ENCODE results near the gene CSRNP3. TPM values are rescaled to one million over a fixed set of nuclear protein-coding genes. Genes with fewer than 3 reads are reported as not detected.

Gene CSRNP3
- total and polyA plus RNA-seq, 2 donors (not counting 3 experiments of a cell fraction or from before 2014, with no cell fraction given): not detected

GRCh38 chr2:165706960-165707487, 237.5 kb downstream of the CSRNP3 start:
- TF ChIP-seq JUN (IDR thresholded peaks at IDR 0.05; ENCODE audit: borderline replicate concordance, insufficient read depth, insufficient read length, low read depth) (no peak), POLR2AphosphoS5 (IDR thresholded peaks at IDR 0.05; ENCODE audit: insufficient read depth, low read depth, low read length) (no peak), GATA2 (IDR thresholded peaks at IDR 0.05; ENCODE audit: insufficient read depth, insufficient read length, low read depth, low read length) (no peak), FOS (IDR thresholded peaks at IDR 0.05; ENCODE audit: borderline replicate concordance, insufficient read depth, low read length) (no peak), POLR2A (IDR thresholded peaks at IDR 0.05; ENCODE audit: low read depth, low read length) (no peak), MYC (IDR thresholded peaks at IDR 0.05; ENCODE audit: low read depth, low read length) (no peak), EZH2 (IDR thresholded peaks at IDR 0.05; ENCODE audit: borderline replicate concordance, low read depth, low read length, severe bottlenecking) (no peak)
- TF ChIP-seq, protein P1, sequence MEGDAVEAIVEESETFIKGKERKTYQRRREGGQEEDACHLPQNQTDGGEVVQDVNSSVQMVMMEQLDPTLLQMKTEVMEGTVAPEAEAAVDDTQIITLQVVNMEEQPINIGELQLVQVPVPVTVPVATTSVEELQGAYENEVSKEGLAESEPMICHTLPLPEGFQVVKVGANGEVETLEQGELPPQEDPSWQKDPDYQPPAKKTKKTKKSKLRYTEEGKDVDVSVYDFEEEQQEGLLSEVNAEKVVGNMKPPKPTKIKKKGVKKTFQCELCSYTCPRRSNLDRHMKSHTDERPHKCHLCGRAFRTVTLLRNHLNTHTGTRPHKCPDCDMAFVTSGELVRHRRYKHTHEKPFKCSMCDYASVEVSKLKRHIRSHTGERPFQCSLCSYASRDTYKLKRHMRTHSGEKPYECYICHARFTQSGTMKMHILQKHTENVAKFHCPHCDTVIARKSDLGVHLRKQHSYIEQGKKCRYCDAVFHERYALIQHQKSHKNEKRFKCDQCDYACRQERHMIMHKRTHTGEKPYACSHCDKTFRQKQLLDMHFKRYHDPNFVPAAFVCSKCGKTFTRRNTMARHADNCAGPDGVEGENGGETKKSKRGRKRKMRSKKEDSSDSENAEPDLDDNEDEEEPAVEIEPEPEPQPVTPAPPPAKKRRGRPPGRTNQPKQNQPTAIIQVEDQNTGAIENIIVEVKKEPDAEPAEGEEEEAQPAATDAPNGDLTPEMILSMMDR (IDR thresholded peaks at IDR 0.05; ENCODE audit: extremely low read depth in 1 of 2, insufficient read depth in 1 of 2, low read depth in 1 of 2, low read length in 2 of 2): no peak
- TF ChIP-seq, protein P2, sequence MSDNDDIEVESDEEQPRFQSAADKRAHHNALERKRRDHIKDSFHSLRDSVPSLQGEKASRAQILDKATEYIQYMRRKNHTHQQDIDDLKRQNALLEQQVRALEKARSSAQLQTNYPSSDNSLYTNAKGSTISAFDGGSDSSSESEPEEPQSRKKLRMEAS (IDR thresholded peaks at IDR 0.05; ENCODE audit: insufficient read depth, insufficient read length): no peak
- peaks cover 0 to 5% of the 10 kb centered on the region in 2 experiments for H3K27me3 ChIP-seq (ENCODE audit: control insufficient read depth in 2 of 2, insufficient read depth in 2 of 2, low read length in 2 of 2)
- no peaks in the 10 kb centered on the region for H3K9me3 ChIP-seq (replicated peaks; ENCODE audit: control insufficient read depth, insufficient read depth, low read length)
- ChIA-PET CTCF (interaction anchor here (1.0 to 1.4 kb wide), 2 partner anchors 9 to 421 kb away, joined by 3 to 7 read pairs; partner anchors contain the start of gene SCN1A), POLR2A (no interaction called here)
- H3K36me3 ChIP-seq (ENCODE audit: control insufficient read depth in 2 of 2, extremely low read depth in 1 of 2, insufficient read depth in 2 of 2, low read length in 2 of 2): no peaks in the 10 kb centered on the region
- H3K9me1 ChIP-seq (replicated peaks; ENCODE audit: control insufficient read depth, extremely low read depth, insufficient read depth, low read length): no peaks in the 10 kb centered on the region
- no peak overlapping the region for H3K4me2 ChIP-seq (ENCODE audit: insufficient read depth, low read length)
- dilution Hi-C loops (cut with MboI; ENCODE audit: extremely low pct_ligation_motif_present, low sequenced_read_pairs): no loop called here
- H3K79me2 ChIP-seq (ENCODE audit: control insufficient read depth, insufficient read depth, low read length): no peaks in the 10 kb centered on the region
- H3K4me1 ChIP-seq (ENCODE audit: control insufficient read depth, extremely low read depth, insufficient read depth, low read length): no peaks in the 10 kb centered on the region
- no peak overlapping the region for H3K27ac ChIP-seq (ENCODE audit: insufficient read depth, low read depth, low read length)
- no TSS peak for BruUV-seq (replicated peaks)
- H4K20me1 ChIP-seq (replicated peaks; ENCODE audit: control insufficient read depth, extremely low read depth, insufficient read depth, low read length): no peaks in the 10 kb centered on the region
- DNase-seq (ENCODE audit: low read depth, low spot score): no peak
- no peak overlapping the region for H3K4me3 ChIP-seq (replicated peaks in 1 of 3; ENCODE audit: insufficient read depth in 1 of 3, low read depth in 1 of 3, low read length in 3 of 3)
- no peak for FAIRE-seq
- intact Hi-C loops (cut with micrococcal nuclease): no loop called here
- H2AFZ ChIP-seq (ENCODE audit: low read depth, low read length): no peak overlapping the region
- H3K9ac ChIP-seq (replicated peaks; ENCODE audit: extremely low read depth, insufficient read depth, low read length): no peak overlapping the region
